T-helper 2 cell treated with Interferon-gamma antibody and Interleukin-4, amounts not matched to agents 5 μg/mL and 100 μg/mL, for 36 hours (primary cell): ENCODE results near the gene CEP76.

Experiments used
- DNase-seq: peaks from one replicate; pipeline ENCODE4 v3.0.0; 2021; ENCODE audit warnings: low spot score
- H3K27ac Mint-ChIP-seq: one replicate; pipeline ENCODE4 v1.8.0; 2021; ENCODE audit warnings: mild to moderate bottlenecking, mixed read lengths
- H3K27me3 Mint-ChIP-seq: one replicate; pipeline ENCODE4 v1.8.0; 2021; ENCODE audit warnings: low read depth, mixed read lengths
- H3K36me3 Mint-ChIP-seq: one replicate; pipeline ENCODE4 v1.8.0; 2021; ENCODE audit warnings: low read depth, mixed read lengths
- H3K4me1 Mint-ChIP-seq: one replicate; pipeline ENCODE4 v1.8.0; 2021; ENCODE audit warnings: low read depth, mixed read lengths
- H3K4me3 Mint-ChIP-seq: one replicate; pipeline ENCODE4 v1.8.0; 2022; ENCODE audit warnings: mild to moderate bottlenecking, moderate library complexity, mixed read lengths
- H3K9me3 Mint-ChIP-seq: one replicate; pipeline ENCODE4 v1.8.0; 2021; ENCODE audit warnings: mixed read lengths

The CEP76 gene

DNA sequence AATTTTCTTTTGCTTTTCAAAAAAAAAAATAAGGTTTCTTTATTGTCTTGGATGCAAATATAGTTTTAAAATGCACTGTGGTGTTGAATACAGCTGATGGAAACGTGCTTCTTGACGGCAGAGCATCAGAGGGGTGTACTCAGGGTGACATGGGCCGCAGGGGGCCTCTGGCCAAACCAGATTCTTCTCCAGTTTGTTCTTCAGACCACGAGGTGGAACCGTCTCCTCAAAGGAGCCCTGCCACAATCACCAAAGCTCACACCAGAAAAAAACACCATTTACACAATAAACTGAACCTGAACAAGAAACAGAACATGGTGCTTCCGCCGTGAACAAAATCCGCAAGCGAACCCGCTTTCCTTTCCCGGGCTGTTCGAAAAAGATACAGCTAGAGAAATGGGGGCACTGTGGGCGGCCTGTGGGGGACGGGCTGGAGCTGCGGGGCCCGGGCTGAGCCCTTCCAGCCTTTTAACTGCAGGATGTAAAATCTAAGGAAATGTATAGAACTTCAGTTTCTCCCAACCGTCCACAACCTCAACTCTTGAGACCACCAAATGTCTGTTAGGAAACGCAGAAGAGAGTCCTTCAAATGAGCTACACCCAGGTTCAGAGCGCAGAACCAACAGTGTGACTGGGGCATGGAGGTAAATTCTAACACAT lies 34.9 kb upstream of the CEP76 start:
- no peaks in the 10 kb centered on the region for H3K27me3 Mint-ChIP-seq
- H3K4me3 Mint-ChIP-seq, result no peak overlapping the region
- H3K36me3 Mint-ChIP-seq, result no peaks in the 10 kb centered on the region
- no peak for DNase-seq
- H3K27ac Mint-ChIP-seq, result no peak overlapping the region
- no peaks in the 10 kb centered on the region for H3K9me3 Mint-ChIP-seq
- peaks cover 6% of the 10 kb centered on the region for H3K4me1 Mint-ChIP-seq

DNA sequence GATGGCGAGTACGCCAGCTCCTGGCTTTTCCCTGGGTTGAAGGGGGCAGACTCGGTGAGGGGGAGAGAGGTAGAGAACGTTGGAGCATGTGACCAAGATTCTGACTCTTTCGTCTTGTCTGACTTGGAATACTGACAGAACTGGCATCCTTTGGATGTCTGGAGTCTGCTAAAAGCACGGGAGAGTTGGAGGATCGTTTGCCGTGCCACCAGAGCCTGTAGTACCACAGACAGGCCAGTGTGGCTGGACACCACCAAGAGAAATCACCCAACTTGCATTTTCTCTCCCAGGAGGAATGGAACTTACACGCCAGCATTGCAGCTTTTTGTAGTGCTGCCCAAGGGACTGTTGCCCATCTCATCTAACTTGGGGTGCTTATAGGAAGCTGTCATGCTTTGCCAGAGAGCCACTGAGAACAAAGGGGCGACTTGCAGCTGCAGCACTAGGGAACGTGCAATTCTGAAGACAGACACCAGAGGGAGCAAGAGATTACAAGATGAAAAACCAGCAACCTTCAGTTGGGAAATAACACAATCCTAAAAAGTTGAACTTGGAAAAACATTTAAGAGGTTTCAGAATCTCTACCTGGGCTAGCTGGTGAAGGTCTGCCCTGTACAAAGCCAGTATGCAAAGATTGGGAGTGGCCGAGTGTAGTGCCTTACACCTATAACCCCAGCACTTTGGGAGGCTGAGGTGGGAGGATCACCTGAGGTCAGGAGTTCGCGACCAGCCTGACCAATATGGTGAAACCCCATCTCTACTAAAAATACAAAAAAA lies 24.4 kb upstream of the CEP76 start:
- Mint-ChIP-seq H3K9me3 (no peaks in the 10 kb centered on the region), H3K27me3 (no peaks in the 10 kb centered on the region), H3K4me1 (peaks cover 2% of the 10 kb centered on the region), H3K27ac (no peak overlapping the region), H3K36me3 (peaks cover 24% of the 10 kb centered on the region), H3K4me3 (no peak overlapping the region)
- DNase-seq, result peak; percentile 34

DNA sequence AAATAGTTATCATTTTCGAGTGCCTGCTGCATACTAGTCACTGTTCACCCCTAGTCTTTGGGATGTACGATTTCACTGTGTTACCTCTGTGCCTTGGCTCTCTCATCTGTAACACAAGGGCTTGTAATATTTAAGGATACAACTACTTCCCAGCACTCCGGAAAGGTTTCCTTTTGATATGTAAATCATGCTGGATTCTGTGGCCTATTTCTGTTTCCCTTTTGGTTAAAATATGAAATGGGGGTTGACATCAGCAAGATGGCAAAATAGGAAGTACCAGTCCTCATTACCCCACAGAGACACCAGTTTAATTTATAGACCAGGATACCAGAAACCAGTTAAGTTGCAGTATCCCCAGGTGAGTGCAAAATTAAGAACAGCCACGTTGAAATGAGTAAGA lies 23.8 kb upstream of the CEP76 start:
- DNase-seq, result no peak
- peaks cover 5% of the 10 kb centered on the region for H3K4me1 Mint-ChIP-seq
- no peak overlapping the region for H3K4me3 Mint-ChIP-seq
- no peaks in the 10 kb centered on the region for H3K27me3 Mint-ChIP-seq
- peaks cover 26% of the 10 kb centered on the region for H3K36me3 Mint-ChIP-seq
- no peak overlapping the region for H3K27ac Mint-ChIP-seq
- no peaks in the 10 kb centered on the region for H3K9me3 Mint-ChIP-seq

DNA sequence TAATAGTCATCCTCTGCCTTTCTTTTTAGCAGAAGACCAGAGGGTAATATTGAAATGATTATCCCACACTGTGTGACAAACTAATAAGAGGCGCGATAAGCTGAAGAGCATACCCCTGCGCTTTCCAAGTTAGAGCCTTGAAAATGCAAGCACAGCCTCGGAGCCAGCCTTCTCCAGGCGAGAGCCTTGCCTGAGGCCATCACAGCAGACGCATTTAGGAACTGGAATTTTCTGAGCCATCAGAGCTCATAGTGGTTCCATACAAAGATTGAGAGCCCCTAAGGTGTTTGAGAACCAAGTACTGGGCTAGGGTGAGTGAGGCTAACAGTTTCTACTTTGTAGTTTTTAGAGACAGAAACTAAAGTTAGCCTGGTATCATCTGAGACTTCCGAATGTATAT lies 20.2 kb upstream of the CEP76 start:
- H3K9me3 Mint-ChIP-seq, result no peaks in the 10 kb centered on the region
- no peak overlapping the region for H3K4me3 Mint-ChIP-seq
- no peaks in the 10 kb centered on the region for H3K27me3 Mint-ChIP-seq
- peaks cover 12% of the 10 kb centered on the region for H3K4me1 Mint-ChIP-seq
- H3K27ac Mint-ChIP-seq, result no peak overlapping the region
- no peak for DNase-seq
- H3K36me3 Mint-ChIP-seq, result peaks cover 41% of the 10 kb centered on the region

DNA sequence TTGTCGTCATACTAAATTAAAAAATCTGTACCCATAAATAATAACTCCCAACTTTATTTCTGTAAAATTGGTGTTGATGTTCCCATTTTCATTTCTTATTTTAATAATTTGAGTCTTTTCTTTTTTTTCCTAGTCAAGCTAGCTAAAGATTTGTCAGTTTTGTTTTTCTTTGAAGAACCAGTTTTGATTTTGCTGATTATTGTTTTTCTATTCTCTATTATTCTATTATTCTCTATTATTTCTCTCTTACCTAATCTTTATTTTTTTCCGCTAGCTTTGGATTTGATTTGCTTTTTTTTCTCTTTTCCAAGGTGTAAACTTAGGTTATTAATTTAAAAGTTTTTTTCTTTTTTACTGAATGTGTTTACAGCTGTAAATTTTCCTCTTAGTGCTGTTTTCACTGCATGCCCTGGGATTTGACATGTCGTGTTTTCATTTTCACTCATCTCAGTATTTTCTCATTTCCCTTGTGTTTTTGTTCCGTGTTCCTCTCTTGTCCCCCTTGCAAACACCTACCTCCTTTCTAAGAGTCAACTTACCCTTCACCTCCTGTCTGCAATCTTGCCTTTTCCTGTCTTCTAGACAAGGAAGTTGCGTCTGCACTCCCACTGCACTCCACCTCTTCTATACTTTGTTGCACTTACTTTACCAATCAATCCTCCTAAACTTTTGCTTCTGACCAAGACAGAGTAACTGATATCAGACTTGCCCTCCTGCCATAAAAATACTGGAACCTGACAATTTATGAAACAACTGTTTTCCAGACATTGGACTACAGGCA lies 19.2 kb upstream of the CEP76 start:
- Mint-ChIP-seq H3K4me3 (no peak overlapping the region), H3K36me3 (peaks cover 41% of the 10 kb centered on the region), H3K27ac (no peak overlapping the region), H3K27me3 (no peaks in the 10 kb centered on the region), H3K4me1 (peaks cover 11% of the 10 kb centered on the region), H3K9me3 (no peaks in the 10 kb centered on the region)
- DNase-seq, result no peak

DNA sequence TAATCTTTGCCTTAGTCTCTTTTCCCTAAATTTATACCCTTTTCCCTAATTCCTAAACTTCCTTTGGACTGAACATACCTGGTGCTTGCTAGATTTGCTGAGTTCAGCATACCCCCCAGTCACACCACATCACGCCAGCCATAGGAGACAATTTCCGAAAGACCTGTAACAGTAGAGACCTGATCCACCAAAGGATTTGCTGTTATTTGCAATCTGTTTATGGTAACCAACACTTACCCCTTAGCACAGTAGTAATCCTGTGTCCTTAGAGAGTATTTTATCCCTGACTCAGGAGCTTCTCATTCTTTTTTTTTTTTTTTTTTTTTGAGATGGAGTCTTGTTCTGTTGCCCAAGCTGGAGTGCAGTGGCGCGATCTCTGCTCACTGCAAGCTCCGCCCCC lies 8.9 kb upstream of the CEP76 start:
- no peak overlapping the region for H3K4me3 Mint-ChIP-seq
- DNase-seq, result no peak
- peaks cover 40% of the 10 kb centered on the region for H3K36me3 Mint-ChIP-seq
- H3K9me3 Mint-ChIP-seq, result no peaks in the 10 kb centered on the region
- peaks cover 3% of the 10 kb centered on the region for H3K4me1 Mint-ChIP-seq
- H3K27ac Mint-ChIP-seq, result no peak overlapping the region
- no peaks in the 10 kb centered on the region for H3K27me3 Mint-ChIP-seq

DNA sequence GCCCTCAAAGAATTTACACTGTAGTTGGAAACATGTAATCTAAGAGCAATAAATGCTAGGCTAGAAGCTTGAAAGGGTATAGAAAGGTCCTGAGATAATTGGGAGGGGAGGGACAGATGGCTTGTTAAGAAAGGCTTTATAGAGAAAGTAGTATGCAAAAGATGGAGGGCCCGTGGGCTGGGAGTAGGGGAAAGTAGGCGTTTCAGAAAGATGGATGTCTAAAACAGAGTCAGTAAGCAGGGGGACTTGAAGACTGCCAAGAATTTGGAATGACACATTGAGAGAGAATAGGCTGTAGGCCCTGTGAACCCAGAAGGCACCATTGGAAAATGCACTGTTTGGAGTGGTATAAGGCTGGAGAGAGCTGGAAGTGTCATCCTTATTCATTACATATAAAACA lies 1.1 kb upstream of the CEP76 start:
- H3K27me3 Mint-ChIP-seq, result no peaks in the 10 kb centered on the region
- H3K4me3 Mint-ChIP-seq, result peak overlapping the region; percentile 90
- H3K9me3 Mint-ChIP-seq, result no peaks in the 10 kb centered on the region
- H3K4me1 Mint-ChIP-seq, result peaks cover 33% of the 10 kb centered on the region
- peaks cover 42% of the 10 kb centered on the region for H3K36me3 Mint-ChIP-seq
- H3K27ac Mint-ChIP-seq, result peak overlapping the region; percentile 92
- no peak for DNase-seq

DNA sequence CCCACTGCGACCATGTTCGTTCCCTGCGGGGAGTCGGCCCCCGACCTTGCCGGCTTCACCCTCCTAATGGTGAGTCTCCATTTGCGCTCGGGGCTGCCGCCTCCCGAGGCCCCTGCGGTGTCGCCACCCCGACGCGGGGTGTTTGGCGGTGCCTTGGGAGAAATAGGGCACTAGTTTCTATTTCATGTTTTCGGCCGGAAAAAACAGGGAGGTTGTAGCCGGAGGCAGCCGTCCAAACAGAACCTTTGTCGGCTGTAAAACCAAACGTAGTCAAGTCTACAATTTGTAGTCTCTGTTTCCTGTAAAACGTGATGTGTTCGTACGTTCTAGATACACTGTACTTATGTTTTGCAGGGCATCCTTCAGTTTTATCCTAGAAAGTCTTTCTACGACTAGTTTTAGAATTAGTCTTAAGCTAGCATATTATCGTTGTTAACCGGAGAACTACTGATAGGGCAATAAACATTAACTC lies 609 bp upstream of the CEP76 start:
- no peak for DNase-seq
- H3K4me1 Mint-ChIP-seq, result peaks cover 34% of the 10 kb centered on the region
- no peaks in the 10 kb centered on the region for H3K9me3 Mint-ChIP-seq
- no peaks in the 10 kb centered on the region for H3K27me3 Mint-ChIP-seq
- H3K36me3 Mint-ChIP-seq, result peaks cover 45% of the 10 kb centered on the region
- H3K27ac Mint-ChIP-seq, result peak overlapping the region; percentile 92
- peak overlapping the region; percentile 90 for H3K4me3 Mint-ChIP-seq

DNA sequence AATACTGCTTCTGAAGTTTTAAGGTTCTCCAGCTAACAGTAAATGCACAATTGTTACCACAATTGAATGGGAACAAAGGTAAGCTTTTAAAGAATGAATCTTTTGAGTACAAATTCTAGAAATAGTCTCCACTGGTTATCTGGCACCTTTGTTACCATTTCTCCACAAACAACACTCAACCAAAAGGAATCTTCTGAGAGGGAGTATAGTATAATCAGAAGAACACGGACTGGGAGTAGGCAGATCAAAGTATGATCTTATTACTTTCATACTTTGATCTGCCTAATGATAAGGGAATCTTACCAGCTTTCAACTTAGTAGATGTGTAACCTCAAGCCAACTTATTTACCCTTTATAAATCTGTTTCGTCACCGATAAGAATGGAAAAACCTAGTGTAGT lies 1.4 kb downstream of the CEP76 start:
- Mint-ChIP-seq H3K36me3 (peaks cover 46% of the 10 kb centered on the region), H3K27me3 (no peaks in the 10 kb centered on the region), H3K9me3 (no peaks in the 10 kb centered on the region), H3K4me3 (peak overlapping the region; percentile 90), H3K4me1 (peaks cover 35% of the 10 kb centered on the region), H3K27ac (peak overlapping the region; percentile 92)
- DNase-seq, result no peak

DNA sequence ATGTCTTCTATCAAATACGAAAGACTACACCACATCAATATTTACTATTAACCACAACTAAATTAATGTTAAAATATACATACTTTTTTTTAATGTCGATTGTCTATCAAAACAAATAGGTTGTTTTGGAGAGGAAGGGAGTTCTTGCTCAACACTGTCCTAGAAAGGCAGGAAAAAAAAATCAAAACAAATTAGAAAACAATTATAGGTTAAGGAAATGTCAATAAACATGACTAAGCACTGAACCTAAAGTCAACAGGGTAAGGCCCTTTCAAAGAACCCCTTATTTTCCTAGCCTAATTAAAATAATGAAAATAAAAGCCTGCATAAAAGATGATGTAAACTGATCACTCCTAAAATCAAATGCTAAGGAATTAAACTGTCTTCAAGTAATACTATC lies 2.8 kb downstream of the CEP76 start:
- H3K4me1 Mint-ChIP-seq, result peaks cover 26% of the 10 kb centered on the region
- no peaks in the 10 kb centered on the region for H3K9me3 Mint-ChIP-seq
- H3K27ac Mint-ChIP-seq, result no peak overlapping the region
- H3K27me3 Mint-ChIP-seq, result no peaks in the 10 kb centered on the region
- H3K4me3 Mint-ChIP-seq, result no peak overlapping the region
- peaks cover 41% of the 10 kb centered on the region for H3K36me3 Mint-ChIP-seq
- DNase-seq, result no peak

DNA sequence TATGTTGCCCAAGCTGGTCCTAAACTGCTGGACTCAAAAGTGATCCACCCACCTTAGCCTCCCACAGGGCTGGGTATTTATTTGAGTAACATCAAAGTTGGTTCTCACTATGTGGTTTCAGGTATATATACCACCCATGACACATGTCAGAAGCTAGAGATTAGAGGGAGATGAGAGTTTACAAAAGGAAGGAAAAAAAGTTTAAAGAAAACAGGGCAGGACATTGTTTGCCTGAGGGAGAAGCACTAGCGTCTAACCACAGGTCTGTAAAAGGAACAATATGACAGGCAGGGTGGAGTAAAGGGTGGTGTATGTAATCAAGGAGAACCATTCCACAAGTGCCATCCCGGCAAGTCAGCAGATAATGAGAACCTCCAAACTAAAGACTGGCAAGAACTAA lies 8.5 kb downstream of the CEP76 start:
- Mint-ChIP-seq H3K4me3 (no peak overlapping the region), H3K9me3 (no peaks in the 10 kb centered on the region), H3K27me3 (no peaks in the 10 kb centered on the region), H3K36me3 (peaks cover 35% of the 10 kb centered on the region), H3K27ac (peak overlapping the region; percentile 0), H3K4me1 (peaks cover 23% of the 10 kb centered on the region)
- DNase-seq, result peak; percentile 13

DNA sequence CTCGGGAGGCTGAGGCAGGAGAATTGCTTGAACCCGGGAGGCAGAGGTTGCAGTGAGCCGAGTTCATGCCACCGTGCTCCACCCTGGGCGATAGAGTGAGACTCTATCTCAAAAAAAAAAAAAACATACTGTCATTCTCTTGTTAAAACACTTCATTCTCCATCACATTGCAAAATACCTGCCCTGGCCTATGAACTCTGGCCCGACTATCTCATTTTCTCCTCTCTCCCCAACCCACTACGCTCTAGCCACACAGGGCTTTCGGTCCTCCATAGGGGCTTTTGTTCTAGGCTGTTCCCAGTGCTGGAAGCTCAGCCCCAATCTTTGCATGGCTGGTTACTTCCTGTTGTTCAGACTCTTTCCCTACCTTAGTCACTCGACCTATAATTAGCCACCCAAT lies 10.3 kb downstream of the CEP76 start:
- Mint-ChIP-seq H3K27me3 (no peaks in the 10 kb centered on the region), H3K9me3 (no peaks in the 10 kb centered on the region), H3K27ac (peak overlapping the region; percentile 33), H3K4me3 (no peak overlapping the region), H3K36me3 (peaks cover 25% of the 10 kb centered on the region), H3K4me1 (peaks cover 22% of the 10 kb centered on the region)
- no peak for DNase-seq

DNA sequence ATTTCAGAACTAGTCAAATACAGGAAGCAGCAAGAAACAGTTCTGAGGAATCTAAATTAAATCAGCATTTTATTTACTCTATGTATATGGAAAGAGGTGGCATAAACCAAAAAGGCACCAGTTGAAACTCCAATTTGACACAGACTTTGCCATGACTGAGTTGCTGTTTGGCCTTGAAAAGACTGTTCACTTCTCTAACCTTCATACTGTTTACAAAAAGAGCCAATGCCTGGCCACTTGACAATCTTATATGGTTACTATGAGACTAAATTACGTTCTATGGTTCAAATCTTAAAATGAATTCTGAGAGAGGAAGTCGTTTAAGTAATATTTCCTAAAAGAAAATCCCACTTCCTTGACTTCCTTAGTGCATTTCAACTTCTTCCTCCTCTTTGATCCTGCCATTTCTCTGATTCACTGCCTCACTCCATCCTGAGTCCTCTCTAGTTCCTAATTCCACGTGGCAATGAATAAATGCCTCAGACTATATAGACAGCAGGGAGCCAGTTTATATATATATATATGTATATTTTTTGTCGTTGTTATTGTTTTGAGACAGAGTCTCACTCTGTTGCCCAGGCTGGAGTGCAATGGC lies 13.2 kb downstream of the CEP76 start:
- no peak for DNase-seq
- Mint-ChIP-seq H3K9me3 (no peaks in the 10 kb centered on the region), H3K27ac (no peak overlapping the region), H3K27me3 (no peaks in the 10 kb centered on the region), H3K4me1 (peaks cover 20% of the 10 kb centered on the region), H3K4me3 (no peak overlapping the region), H3K36me3 (peaks cover 17% of the 10 kb centered on the region)

DNA sequence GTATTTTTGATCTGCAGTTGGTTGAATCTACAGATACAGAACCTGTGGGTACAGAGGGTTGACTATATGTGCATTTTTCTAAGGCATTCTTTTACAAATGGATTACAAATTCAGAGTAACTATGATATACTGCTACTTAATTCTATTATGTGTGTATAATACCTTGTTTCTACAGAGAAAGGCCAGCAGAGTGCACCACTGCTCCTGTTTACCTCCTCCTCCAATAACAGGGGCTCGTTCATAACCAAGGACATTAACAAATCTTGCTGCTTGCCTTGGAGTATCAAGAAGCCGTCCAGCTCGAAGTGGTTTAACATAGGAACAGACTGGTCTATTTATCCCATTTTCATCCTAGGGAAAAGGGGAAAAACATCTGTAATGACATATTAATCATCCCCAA lies 16.4 kb downstream of the CEP76 start:
- H3K36me3 Mint-ChIP-seq, result peaks cover 5% of the 10 kb centered on the region
- peaks cover 7% of the 10 kb centered on the region for H3K4me1 Mint-ChIP-seq
- no peaks in the 10 kb centered on the region for H3K9me3 Mint-ChIP-seq
- no peak overlapping the region for H3K4me3 Mint-ChIP-seq
- H3K27ac Mint-ChIP-seq, result no peak overlapping the region
- no peak for DNase-seq
- H3K27me3 Mint-ChIP-seq, result no peaks in the 10 kb centered on the region
